HepG2 (cell line): Measurements from ENCODE around the gene ZNF660. TPM values are rescaled to one million over a fixed set of nuclear protein-coding genes. Genes with fewer than 3 reads are reported as not detected.

Experiments used
- ARID5B ChIP-seq: IDR thresholded peaks from 2 replicates; pipeline ENCODE4 v1.4.0; 2020; ENCODE audit warnings: mild to moderate bottlenecking, missing genetic modification reagents
- ATM ChIP-seq: fragments of 450-650 bp; IDR thresholded peaks from 2 replicates; pipeline ENCODE4 v1.7.1; 2017; ENCODE audit warnings: mild to moderate bottlenecking, borderline replicate concordance
- CC2D1A ChIP-seq: sonication (generic); formaldehyde crosslinking; IDR thresholded peaks from 2 replicates; pipeline ENCODE4 v1.8.1; 2023; ENCODE audit warnings: mild to moderate bottlenecking, missing genetic modification reagents
- FLYWCH1 ChIP-seq: sonication (generic); formaldehyde crosslinking; IDR thresholded peaks from 2 replicates; pipeline ENCODE4 v1.8.1; 2023; ENCODE audit warnings: mild to moderate bottlenecking, missing genetic modification reagents
- HNRNPK ChIP-seq: fragments of 200-400 bp; formaldehyde crosslinking; IDR thresholded peaks from 2 replicates; pipeline ENCODE4 v1.6.1; 2018; ENCODE audit warnings: low read length, low read depth, moderate library complexity, mild to moderate bottlenecking; ENCODE audit not compliant: poor library complexity, severe bottlenecking
- HOMEZ ChIP-seq: IDR thresholded peaks from 2 replicates; pipeline ENCODE4 v1.6.1; 2016; ENCODE audit warnings: low read depth
- IRF1 ChIP-seq: sonication (generic); formaldehyde crosslinking; IDR thresholded peaks from 2 replicates; pipeline ENCODE4 v1.4.0; 2020; ENCODE audit warnings: low read depth, mild to moderate bottlenecking, missing genetic modification reagents
- IRF2 ChIP-seq: IDR thresholded peaks from 2 replicates; pipeline ENCODE4 v1.6.1; 2018; ENCODE audit warnings: missing genetic modification reagents, missing compliant biosample characterization
- MAX ChIP-seq: IDR thresholded peaks from 2 replicates; pipeline ENCODE4 v1.6.1; 2012; ENCODE audit warnings: inconsistent platforms
- MXD1 ChIP-seq: sonication (generic); formaldehyde crosslinking; IDR thresholded peaks from 2 replicates; pipeline ENCODE4 v1.4.0; 2020; ENCODE audit warnings: mild to moderate bottlenecking, missing genetic modification reagents
- NFKB2 ChIP-seq: sonication (generic); formaldehyde crosslinking; IDR thresholded peaks from 2 replicates; pipeline ENCODE4 v1.4.0; 2020; ENCODE audit warnings: missing genetic modification reagents, borderline replicate concordance
- NFYB ChIP-seq: sonication (generic); formaldehyde crosslinking; IDR thresholded peaks from 2 replicates; pipeline ENCODE4 v1.4.0; 2020; ENCODE audit warnings: missing genetic modification reagents
- PAF1 ChIP-seq: IDR thresholded peaks from 2 replicates; pipeline ENCODE4 v1.6.1; 2016; ENCODE audit warnings: missing genetic modification reagents, missing compliant biosample characterization
- SIX4 ChIP-seq: sonication (generic); formaldehyde crosslinking; IDR thresholded peaks from 2 replicates; pipeline ENCODE4 v1.4.0; 2020; ENCODE audit warnings: missing genetic modification reagents
- THAP11 ChIP-seq: IDR thresholded peaks from 2 replicates; pipeline ENCODE4 v1.6.1; 2016; ENCODE audit warnings: missing biosample characterization, missing genetic modification reagents
- USF2 ChIP-seq, 2 experiments: sonication (generic) in 1 of 2; formaldehyde crosslinking in 1 of 2; IDR thresholded peaks; 2 replicates each; pipeline versions ENCODE4 v1.5.1 to v1.6.1; 2011 to 2020; ENCODE audit warnings: borderline replicate concordance in 1 of 2, low read depth in 1 of 2, low read length in 1 of 2, mild to moderate bottlenecking in 1 of 2, missing genetic modification reagents in 1 of 2, moderate library complexity in 1 of 2
- ZNF3 ChIP-seq: IDR thresholded peaks from 2 replicates; pipeline ENCODE4 v1.7.0; 2017; ENCODE audit warnings: inconsistent platforms
- ZNF841 ChIP-seq: sonication (generic); formaldehyde crosslinking; IDR thresholded peaks from 2 replicates; pipeline ENCODE4 v1.8.1; 2023; ENCODE audit warnings: missing genetic modification reagents, borderline replicate concordance
- polyA plus RNA-seq, 8 experiments: library from polyadenylated mRNA; depleted of rRNA in 3 of 8; stranded (reverse) in 7 of 8; unstranded in 1 of 8; fragments of >200 nt; fragmentation: Illumina TruSeq in 4 of 8; extraction: Trizol in 4 of 8; gene quantifications; 2 replicates each; pipeline versions ENCODE4 v1.2.1 to v1.2.3, GENCODE V29; 2011 to 2016; ENCODE audit warnings: low read depth in 4 of 8, missing spikeins in 1 of 8, mixed read lengths in 1 of 8; ENCODE audit not compliant: insufficient read depth in 1 of 8
- total RNA-seq, 5 experiments: library from RNA; depleted of rRNA; stranded (reverse); fragments of >200 nt; fragmentation: Illumina TruSeq; extraction: Trizol; gene quantifications; 2 replicates each; pipeline ENCODE4 v1.2.3, GENCODE V29; 2016; ENCODE audit warnings: low read depth in 1 of 5

ZNF660 gene
- total and polyA plus RNA-seq, 2 of the 13 experiments (the other 11 are each of a cell fraction or from before 2014, with no cell fraction given) = 0.91 to 3.3 TPM

- TF ChIP-seq NFKB2 (CRISPR knock-in tag) (peak; percentile 72; the same call in 1 of the 2 replicates), ZNF841 (CRISPR knock-in tag) (no peak), IRF2 (CRISPR knock-in tag) (no peak), ARID5B (peak; percentile 12; the same call in 1 of the 2 replicates), IRF1 (no peak), SIX4 (CRISPR knock-in tag) (no peak), NFYB (CRISPR knock-in tag) (peak; percentile 70), PAF1 (CRISPR knock-in tag) (no peak), USF2 (IDR thresholded peaks at IDR 0.05; ENCODE audit: low read depth, low read length) (no peak), USF2 (CRISPR knock-in tag; IDR thresholded peaks at IDR 0.05; ENCODE audit: borderline replicate concordance) (no peak), MAX (0 out of 2 replicates have a peak, but pooled peaks have one; percentile 13), ATM (no peak), HOMEZ (CRISPR knock-in tag) (no peak), ZNF3 (CRISPR knock-in tag) (no peak), THAP11 (CRISPR knock-in tag) (peak; percentile 34; the same call in 1 of the 2 replicates), FLYWCH1 (no peak), HNRNPK (no peak), CC2D1A (CRISPR knock-in tag) (no peak), MXD1 (0 out of 2 replicates have a peak, but pooled peaks have one; percentile 29)
Measured at GRCh38 chr3:44584646-44585501, at the start of gene ZNF660 (continued).
